ENCODE data around the gene SDHAF2.

DNA sequence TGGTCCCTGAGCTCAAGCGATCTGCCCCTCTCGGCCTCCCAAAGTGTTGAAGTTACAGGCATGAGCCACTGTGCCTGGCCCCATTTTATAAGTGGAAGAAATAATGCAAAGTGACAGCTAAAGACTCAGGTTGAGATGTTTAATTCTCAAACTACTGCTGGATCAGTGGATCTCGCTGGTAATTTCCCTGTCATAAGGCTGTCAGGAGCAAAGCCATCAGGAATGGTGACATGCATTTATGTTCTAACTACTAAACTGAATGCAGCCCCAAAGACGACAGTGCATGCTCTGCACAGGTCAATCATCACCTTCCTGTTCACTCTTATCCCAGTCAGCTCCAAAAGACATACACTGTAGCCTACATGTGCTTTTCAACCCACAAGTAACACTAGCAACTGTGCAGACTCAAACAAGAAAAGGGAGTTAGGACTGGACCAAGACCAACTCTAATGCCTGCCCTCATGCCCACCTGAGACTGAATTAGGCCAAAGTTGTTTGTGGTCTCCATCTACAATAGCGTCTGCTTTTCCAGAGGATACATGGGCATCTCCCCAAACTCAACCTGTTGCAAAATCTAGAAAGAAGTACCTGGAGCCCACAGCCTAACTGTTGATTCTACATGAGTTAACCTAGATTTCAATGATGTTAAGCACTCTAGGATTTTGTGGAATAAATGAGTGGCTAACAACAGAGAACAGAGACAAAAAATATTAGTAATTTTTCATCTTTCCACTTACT lies 22.8 kb upstream of the SDHAF2 start:
- TF ChIP-seq, protein P1, sequence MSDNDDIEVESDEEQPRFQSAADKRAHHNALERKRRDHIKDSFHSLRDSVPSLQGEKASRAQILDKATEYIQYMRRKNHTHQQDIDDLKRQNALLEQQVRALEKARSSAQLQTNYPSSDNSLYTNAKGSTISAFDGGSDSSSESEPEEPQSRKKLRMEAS (IDR thresholded peaks at IDR 0.05): no peak
- TF ChIP-seq, protein P2, sequence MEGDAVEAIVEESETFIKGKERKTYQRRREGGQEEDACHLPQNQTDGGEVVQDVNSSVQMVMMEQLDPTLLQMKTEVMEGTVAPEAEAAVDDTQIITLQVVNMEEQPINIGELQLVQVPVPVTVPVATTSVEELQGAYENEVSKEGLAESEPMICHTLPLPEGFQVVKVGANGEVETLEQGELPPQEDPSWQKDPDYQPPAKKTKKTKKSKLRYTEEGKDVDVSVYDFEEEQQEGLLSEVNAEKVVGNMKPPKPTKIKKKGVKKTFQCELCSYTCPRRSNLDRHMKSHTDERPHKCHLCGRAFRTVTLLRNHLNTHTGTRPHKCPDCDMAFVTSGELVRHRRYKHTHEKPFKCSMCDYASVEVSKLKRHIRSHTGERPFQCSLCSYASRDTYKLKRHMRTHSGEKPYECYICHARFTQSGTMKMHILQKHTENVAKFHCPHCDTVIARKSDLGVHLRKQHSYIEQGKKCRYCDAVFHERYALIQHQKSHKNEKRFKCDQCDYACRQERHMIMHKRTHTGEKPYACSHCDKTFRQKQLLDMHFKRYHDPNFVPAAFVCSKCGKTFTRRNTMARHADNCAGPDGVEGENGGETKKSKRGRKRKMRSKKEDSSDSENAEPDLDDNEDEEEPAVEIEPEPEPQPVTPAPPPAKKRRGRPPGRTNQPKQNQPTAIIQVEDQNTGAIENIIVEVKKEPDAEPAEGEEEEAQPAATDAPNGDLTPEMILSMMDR (IDR thresholded peaks at IDR 0.05 in 2 of 3, conservative IDR thresholded peaks at IDR 0.05 in 1 of 3; ENCODE audit: borderline replicate concordance in 1 of 3, insufficient read depth in 1 of 3, low read depth in 2 of 3, low read length in 2 of 3): no peak
- TF ChIP-seq POLR2A (IDR thresholded peaks at IDR 0.05; ENCODE audit: borderline replicate concordance, extremely low read depth, insufficient read depth, insufficient read length): no peak
- no peak for TF ChIP-seq SRF (IDR thresholded peaks at IDR 0.05; ENCODE audit: low read depth)
- no peak for TF ChIP-seq CEBPB (IDR thresholded peaks at IDR 0.05; ENCODE audit: low read depth)
